Stomach (tissue), 4 donors: Measurements from ENCODE around the gene ERF.

Source experiments
- CTCF ChIP-seq, 7 experiments: fragments of 450-650 bp in 4 of 7; fragments of 200-600 bp in 3 of 7; sonication (generic) in 3 of 7; IDR thresholded peaks; one replicate each; pipeline ENCODE4 v1.5.1; 2016 to 2019; ENCODE audit warnings: antibody characterized with exemption in 7 of 7, control low read depth in 2 of 7, mild to moderate bottlenecking in 1 of 7
- POLR2A ChIP-seq, 4 donors: fragments of 450-650 bp; IDR thresholded peaks; one replicate each; pipeline ENCODE4 v1.6.1; 2016; ENCODE audit warnings: antibody characterized with exemption in 4 of 4, control low read depth in 2 of 4, mild to moderate bottlenecking in 1 of 4, moderate library complexity in 1 of 4
- POLR2AphosphoS5 ChIP-seq, 3 donors: sonication (generic); formaldehyde crosslinking; IDR thresholded peaks; one replicate each; pipeline ENCODE4 v1.6.1; 2016; ENCODE audit warnings: antibody characterized with exemption in 3 of 3

GRCh38 chr19:42253245-42254088 is 1.5 kb downstream of the ERF start:
- TF ChIP-seq POLR2A (IDR thresholded peaks at IDR 0.05) (no peak), CTCF (IDR thresholded peaks at IDR 0.05) (no peak), POLR2AphosphoS5 (IDR thresholded peaks at IDR 0.05) (peak in 1 of 3 donors; percentile 24)
